ENCODE measurements around the gene TNFAIP8L1. TPM values are rescaled to one million over a fixed set of nuclear protein-coding genes. Genes with fewer than 3 reads are reported as not detected.

TNFAIP8L1 gene
- total RNA-seq, 1 donor from 2014 or later, result 5.9 TPM

DNA sequence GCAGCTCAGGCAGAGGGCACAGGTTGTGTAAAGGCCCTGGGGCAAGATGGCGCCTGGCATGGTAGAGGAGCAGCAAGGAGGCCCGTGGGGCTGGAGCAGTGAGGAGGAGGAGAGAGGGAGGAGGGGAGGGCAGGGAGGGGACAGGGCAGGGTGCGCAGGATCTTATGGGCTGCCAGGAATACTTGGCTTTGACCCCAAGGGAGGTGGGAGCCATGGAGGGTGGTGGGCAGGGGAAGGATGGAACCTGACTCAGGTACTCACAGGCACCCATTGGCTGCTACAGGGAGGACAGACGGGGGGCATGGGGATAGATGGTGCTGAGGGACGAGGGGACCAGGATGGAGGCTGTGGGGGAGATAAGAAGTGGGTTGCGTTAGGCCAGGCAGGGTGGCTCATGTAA lies 3.3 kb downstream of the TNFAIP8L1 start:
- Mint-ChIP-seq H3K36me3 (ENCODE audit: unreplicated experiment) (no peaks in the 10 kb centered on the region), H3K4me1 (ENCODE audit: unreplicated experiment) (peaks cover 16% of the 10 kb centered on the region), H3K9me3 (ENCODE audit: unreplicated experiment) (no peaks in the 10 kb centered on the region), H3K27ac (ENCODE audit: unreplicated experiment) (no peak overlapping the region), H3K27me3 (ENCODE audit: unreplicated experiment) (no peaks in the 10 kb centered on the region), H3K4me3 (ENCODE audit: unreplicated experiment) (no peak overlapping the region)
- TF ChIP-seq, protein P1, sequence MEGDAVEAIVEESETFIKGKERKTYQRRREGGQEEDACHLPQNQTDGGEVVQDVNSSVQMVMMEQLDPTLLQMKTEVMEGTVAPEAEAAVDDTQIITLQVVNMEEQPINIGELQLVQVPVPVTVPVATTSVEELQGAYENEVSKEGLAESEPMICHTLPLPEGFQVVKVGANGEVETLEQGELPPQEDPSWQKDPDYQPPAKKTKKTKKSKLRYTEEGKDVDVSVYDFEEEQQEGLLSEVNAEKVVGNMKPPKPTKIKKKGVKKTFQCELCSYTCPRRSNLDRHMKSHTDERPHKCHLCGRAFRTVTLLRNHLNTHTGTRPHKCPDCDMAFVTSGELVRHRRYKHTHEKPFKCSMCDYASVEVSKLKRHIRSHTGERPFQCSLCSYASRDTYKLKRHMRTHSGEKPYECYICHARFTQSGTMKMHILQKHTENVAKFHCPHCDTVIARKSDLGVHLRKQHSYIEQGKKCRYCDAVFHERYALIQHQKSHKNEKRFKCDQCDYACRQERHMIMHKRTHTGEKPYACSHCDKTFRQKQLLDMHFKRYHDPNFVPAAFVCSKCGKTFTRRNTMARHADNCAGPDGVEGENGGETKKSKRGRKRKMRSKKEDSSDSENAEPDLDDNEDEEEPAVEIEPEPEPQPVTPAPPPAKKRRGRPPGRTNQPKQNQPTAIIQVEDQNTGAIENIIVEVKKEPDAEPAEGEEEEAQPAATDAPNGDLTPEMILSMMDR (IDR thresholded peaks at IDR 0.05), result no peak
- no peak for DNase-seq (ENCODE audit: extremely low spot score, unreplicated experiment)

DNA sequence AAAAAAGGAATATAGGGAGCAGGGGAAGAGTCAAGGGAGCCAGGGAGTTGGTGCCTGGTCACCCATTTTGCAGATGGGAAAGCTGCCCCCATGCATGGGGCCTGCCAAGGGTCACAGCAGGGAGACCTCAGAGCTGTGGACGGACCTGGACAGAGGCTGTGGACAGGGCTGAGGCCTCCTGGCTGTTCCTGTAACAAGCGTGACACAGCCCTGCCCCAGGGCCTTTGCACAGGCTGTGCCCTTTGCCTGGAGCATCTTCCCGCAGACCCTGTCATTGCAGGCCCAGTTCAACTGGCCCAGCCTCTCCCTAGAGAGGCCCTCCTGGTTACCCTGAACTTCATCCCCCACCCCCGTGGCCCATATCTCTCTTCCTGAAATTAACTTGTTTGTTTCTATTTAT lies 6.4 kb downstream of the TNFAIP8L1 start:
- H3K27ac Mint-ChIP-seq (ENCODE audit: unreplicated experiment), result no peak overlapping the region
- H3K27me3 Mint-ChIP-seq (ENCODE audit: unreplicated experiment), result no peaks in the 10 kb centered on the region
- no peak for DNase-seq (ENCODE audit: extremely low spot score, unreplicated experiment)
- peaks cover 12% of the 10 kb centered on the region for H3K4me1 Mint-ChIP-seq (ENCODE audit: unreplicated experiment)
- H3K4me3 Mint-ChIP-seq (ENCODE audit: unreplicated experiment), result no peak overlapping the region
- no peaks in the 10 kb centered on the region for H3K9me3 Mint-ChIP-seq (ENCODE audit: unreplicated experiment)
- TF ChIP-seq, protein P1 (IDR thresholded peaks at IDR 0.05), result no peak
- H3K36me3 Mint-ChIP-seq (ENCODE audit: unreplicated experiment), result no peaks in the 10 kb centered on the region

DNA sequence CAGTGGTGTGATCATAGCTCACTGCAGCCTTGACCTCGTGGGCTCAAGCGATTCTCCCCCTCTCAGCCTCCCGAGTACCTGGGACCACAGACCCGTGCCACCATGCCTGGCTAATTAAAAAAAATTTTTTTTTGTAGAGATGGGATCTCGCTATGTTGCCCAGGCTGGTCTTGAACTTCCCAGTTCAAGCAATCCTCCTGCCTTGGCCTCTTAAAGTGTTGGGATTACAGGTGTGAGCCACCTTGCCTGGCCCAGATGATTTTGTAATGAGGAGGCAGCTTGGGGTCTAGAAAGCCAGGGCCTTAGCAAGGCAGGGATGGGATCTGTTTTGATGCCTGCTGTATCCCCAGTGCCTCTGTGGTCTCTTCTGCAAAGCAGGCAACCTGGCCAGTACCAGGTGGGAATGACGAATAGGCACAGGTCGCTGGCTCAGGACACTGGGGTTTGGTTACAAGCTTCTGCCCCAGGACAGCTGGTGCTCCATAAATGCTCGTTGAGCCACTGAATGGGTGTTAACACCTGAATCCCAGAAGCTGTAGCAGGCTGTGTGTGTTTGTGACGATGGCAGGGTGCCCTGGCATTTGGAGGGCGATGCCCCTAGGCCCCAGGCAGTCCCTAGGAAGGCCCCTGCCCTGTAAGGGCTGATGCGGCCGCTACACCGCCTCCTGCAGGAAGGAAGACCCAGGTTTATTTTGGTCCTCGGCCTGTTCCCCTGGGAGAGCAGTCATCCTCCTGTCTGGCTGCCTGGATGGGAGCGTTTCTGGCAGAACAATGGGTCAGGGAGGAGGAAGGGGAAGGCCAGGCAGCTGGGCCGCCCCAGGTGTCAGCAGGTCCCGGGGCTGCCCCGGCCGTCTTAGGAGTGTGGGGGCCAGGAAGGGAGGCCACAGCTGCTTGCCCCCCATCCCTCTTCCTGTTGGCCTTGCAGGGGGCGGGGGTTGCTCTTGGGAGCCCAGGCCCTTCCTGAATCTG lies 8.6 kb downstream of the TNFAIP8L1 start:
- Mint-ChIP-seq H3K36me3 (ENCODE audit: unreplicated experiment) (no peaks in the 10 kb centered on the region), H3K4me1 (ENCODE audit: unreplicated experiment) (peaks cover 10% of the 10 kb centered on the region), H3K27ac (ENCODE audit: unreplicated experiment) (no peak overlapping the region)

DNA sequence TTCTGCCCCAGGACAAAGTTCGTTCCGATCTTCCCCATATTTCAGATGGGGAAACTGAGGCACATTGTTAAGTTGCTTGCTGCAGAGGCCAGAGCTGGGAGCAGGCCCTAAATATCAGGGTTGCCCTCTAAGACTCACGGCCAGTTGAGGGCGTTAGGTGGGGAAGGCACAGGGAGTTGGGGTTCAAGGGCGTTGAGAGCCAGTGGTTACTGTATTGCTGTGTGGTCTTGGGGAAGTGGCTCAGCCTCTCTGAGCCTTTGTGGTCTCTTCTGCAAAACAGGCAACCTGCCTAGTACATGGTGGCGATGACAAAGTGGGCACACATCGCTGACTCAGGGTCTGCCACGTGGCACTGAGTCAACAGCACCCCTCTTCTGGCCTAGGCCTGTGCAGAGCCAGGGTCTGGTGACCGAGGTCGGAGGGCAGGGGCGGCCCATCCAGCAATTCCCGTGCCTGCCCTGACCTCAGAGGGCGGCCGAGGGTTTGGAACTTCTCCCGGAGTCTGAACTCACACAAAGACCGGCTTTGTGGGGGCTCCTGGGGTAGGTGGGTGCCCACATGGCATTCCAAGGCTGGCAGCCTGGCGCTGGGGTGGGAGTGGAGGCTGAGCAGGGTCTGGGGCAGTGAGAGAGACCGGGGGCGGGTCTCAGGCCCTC lies 10.2 kb downstream of the TNFAIP8L1 start:
- no peak for DNase-seq (ENCODE audit: extremely low spot score, unreplicated experiment)
- Mint-ChIP-seq H3K9me3 (ENCODE audit: unreplicated experiment) (no peaks in the 10 kb centered on the region), H3K4me3 (ENCODE audit: unreplicated experiment) (no peak overlapping the region), H3K4me1 (ENCODE audit: unreplicated experiment) (peaks cover 10% of the 10 kb centered on the region), H3K36me3 (ENCODE audit: unreplicated experiment) (peaks cover 1% of the 10 kb centered on the region), H3K27ac (ENCODE audit: unreplicated experiment) (no peak overlapping the region), H3K27me3 (ENCODE audit: unreplicated experiment) (no peaks in the 10 kb centered on the region)
- TF ChIP-seq, protein P1 (IDR thresholded peaks at IDR 0.05), result no peak

More for the DNA sequence above, 8.6 kb downstream of the TNFAIP8L1 start:
- H3K4me3 Mint-ChIP-seq (ENCODE audit: unreplicated experiment), result no peak overlapping the region
- TF ChIP-seq, protein P1 (IDR thresholded peaks at IDR 0.05), result peak; percentile 26
- no peak for DNase-seq (ENCODE audit: extremely low spot score, unreplicated experiment)
- no peaks in the 10 kb centered on the region for H3K27me3 Mint-ChIP-seq (ENCODE audit: unreplicated experiment)
- H3K9me3 Mint-ChIP-seq (ENCODE audit: unreplicated experiment), result no peaks in the 10 kb centered on the region

DNA sequence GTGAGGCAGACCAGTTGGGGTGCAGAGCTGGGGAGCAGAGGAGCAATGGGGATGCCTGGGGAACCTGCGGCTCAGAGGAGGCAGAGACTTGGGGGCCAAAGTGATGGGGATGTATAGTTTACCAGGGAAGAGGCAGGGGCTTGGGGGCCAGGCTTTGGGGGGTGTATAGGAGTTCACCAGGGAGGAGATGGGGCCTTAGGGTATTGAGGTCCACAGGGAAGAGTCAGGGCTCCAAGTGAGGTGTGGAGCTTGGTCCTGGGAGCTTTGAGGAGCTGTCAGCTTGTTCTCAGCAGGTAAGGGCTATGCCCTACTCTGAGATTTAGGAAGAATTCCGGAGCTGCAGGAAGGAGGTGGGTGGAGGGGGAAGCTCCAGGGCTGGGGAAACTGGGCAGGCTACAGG lies 10.8 kb downstream of the TNFAIP8L1 start:
- TF ChIP-seq, protein P1 (IDR thresholded peaks at IDR 0.05), result no peak
- no peak for DNase-seq (ENCODE audit: extremely low spot score, unreplicated experiment)
- peaks cover 10% of the 10 kb centered on the region for H3K4me1 Mint-ChIP-seq (ENCODE audit: unreplicated experiment)
- H3K27ac Mint-ChIP-seq (ENCODE audit: unreplicated experiment), result peak overlapping the region; percentile 18
- no peaks in the 10 kb centered on the region for H3K9me3 Mint-ChIP-seq (ENCODE audit: unreplicated experiment)
- no peak overlapping the region for H3K4me3 Mint-ChIP-seq (ENCODE audit: unreplicated experiment)
- H3K36me3 Mint-ChIP-seq (ENCODE audit: unreplicated experiment), result peaks cover 4% of the 10 kb centered on the region
- H3K27me3 Mint-ChIP-seq (ENCODE audit: unreplicated experiment), result no peaks in the 10 kb centered on the region

All from osteocyte (in vitro differentiated cells).